ENCODE measurements around the gene OR4C13.
"Not testable (repeated sequence)": the region's sequence is repeated elsewhere in the genome, so short reads cannot be mapped to it uniquely, and the experiment has no call there.

Gene OR4C13

DNA sequence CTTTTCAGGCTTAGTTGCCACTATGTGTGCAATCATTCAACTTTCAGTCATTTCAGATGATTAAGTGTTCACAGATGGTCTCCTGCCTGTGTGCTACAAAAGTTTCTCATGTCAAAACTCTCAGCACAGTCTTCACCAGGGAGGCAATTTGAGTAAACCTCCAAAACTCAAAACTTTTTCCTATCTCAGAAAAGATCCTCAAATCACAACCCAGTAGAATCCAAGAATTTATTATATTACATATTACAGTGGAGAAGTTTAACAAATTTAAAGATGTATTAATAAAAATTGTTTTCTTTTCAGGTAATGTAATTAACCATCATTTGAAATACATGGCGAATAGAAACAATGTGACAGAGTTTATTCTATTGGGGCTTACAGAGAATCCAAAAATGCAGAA, at the start of gene OR4C13:
OR4C13 (plus strand) TSS at position 301 of the 400 bp plus-strand sequence; CDS start at position 333, 32 bp downstream.
- DNase-seq (ENCODE audit: low read depth) = no peak

- DNase-seq (ENCODE audit: low read depth) = not testable (repeated sequence)
Observed at GRCh38 chr11:49911516-49911915, 40.7 kb upstream of the OR4C13 start.

GRCh38 chr11:49948701-49949100, 3.5 kb upstream of the OR4C13 start:
- not testable (repeated sequence) for DNase-seq (ENCODE audit: low read depth)

DNA sequence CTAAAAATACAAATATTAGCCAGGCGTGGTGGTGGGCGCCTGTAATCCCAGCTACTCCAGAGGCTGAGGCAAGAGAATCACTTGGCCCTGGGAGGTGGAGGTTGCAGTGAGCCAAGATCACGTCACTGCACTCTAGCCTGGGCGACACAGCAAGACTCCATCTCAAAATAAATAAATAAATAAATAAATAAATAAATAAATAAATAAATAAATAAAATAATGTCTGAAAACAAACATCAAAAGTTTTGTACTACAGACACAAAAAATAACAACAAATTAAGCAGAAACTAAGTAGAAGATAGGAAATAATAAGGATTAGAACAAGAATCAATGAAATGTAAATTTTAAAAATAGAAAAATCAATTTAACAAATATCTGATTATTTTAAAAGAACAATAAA, 21.2 kb downstream of the OR4C13 start:
- DNase-seq (ENCODE audit: low read depth) = not testable (repeated sequence)

DNA sequence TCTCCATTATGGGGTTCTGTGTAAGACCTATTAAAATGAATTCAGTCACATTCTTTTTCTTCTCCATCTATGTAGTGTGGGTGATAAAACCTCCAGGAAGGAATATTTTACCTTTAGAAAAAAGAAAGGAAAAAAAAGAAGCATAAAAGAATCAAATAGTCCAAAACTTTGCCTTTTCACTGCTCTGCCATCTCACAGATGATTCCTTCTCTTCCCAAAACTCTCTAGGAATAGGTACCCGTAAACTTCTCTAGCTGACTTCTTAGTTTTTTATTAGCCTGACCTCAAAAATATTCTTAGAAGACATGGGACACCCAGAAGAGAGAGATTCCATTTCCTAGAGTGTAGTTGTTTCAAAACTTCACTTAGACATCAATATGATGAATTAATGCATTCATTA, 30.2 kb downstream of the OR4C13 start, which contains the start of gene OR4C12:
OR4C12 (minus strand) TSS at position 101 of the 400 bp plus-strand sequence; CDS start at position 67, 34 bp downstream.
- not testable (repeated sequence) for DNase-seq (ENCODE audit: low read depth)

DNA sequence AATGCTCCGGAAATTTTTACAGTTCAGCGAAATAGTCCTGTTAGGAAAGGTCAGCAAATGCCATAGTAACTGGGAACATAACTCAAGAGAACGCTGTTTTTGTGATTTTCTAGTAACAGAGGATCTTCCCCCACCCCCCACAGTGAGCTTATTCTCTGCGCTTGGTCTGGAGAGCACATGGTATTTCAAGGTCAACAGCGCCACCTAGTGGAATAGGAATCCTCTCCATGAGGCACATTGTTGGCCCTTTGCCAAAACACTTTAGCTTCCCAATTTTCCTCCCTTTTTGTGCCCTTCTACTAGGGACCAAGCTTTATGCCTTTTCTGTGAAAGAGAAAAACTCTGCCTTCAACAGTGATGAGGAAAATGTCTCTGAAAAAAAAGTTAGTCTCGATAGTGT, 43.4 kb downstream of the OR4C13 start:
- DNase-seq (ENCODE audit: low read depth) = peak; percentile 36
